HG02642 (cell line): ENCODE measurements around the gene RNF208.
"Not testable (repeated sequence)": the region's sequence is repeated elsewhere in the genome, so short reads cannot be mapped to it uniquely, and the experiment has no call there.

Experiments used
- ATAC-seq: cut with Tn5 transposase; IDR thresholded peaks from one replicate; pipeline ENCODE4 v1.9.1; 2021; ENCODE audit warnings: mild to moderate bottlenecking; ENCODE audit not compliant: unreplicated experiment, poor library complexity

RNF208 gene, protein sequence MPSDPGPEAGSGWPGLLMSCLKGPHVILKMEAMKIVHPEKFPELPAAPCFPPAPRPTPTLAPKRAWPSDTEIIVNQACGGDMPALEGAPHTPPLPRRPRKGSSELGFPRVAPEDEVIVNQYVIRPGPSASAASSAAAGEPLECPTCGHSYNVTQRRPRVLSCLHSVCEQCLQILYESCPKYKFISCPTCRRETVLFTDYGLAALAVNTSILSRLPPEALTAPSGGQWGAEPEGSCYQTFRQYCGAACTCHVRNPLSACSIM

GRCh38 chr9:137222190-137223077 lies at the start of gene RNF208:
Gene RNF208 (minus strand): TSS chr9:137222240. CDS start chr9:137221212, 1,028 bp downstream.
- ATAC-seq = peak; percentile 2

GRCh38 chr9:137271696-137272076 lies 49.6 kb upstream of the RNF208 start:
- no peak for ATAC-seq

DNA sequence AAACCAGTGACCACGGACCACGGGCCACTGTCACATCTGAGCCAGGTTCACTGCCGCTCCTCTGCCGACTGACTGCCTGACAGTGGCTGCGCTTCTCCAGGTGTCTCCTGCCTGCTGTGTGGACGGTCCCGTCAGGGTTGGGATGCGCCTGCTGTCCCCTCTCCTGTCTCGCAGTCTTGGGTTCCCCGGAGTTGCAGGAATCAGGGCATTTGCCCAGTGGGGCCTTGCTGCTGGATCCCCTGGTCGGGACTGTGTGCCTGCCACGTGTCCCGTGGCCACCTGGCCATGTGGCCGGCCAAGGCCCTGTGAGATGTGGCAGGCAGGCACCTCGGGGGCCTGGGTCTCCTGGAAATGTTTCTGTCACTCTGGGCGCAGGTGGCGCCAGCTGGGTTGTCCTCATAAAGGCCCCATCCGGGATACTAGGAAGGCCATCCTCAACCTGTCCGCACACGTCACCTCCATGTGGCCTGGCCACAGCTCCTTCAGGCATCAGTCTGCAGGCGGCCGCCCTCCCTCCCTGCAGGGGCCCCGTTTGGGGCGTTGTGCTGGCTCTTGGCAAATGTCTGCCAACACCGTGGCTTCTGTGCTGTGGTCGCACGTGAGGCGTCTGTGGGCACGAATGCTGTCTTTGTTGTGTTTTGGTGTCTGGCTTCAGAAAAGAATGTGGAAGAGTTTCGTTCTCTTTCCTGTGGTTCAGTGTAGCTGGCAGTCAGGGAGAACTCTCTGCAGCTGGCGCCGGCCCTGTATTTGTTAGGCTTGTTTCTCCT lies 49.1 kb upstream of the RNF208 start:
- no peak for ATAC-seq

DNA sequence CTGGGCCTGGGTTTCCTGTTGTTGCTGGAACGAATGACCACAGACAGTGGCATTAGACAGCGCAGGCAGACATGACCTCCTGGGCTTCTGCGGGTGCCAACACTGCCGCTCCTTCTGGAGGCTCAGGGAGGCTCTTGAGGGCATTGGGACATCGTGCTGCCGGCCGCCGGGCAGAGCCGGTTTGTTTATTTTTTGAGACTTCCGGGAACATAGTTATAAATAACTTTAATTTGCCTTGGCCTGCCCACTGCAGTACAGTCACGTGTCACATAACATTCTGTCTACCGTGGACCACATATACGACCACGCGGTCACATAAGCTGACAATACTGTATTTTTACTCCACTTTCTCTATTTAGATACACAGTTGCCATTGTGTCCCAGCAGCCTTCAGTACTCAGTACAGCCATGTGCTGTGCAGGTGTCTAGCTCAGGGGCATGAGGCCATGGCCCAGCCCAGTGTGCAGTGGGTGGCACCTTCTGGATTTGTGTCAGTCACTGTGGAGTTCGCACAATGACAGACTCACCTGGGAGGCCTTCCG lies 47.3 kb upstream of the RNF208 start:
- no peak for ATAC-seq

GRCh38 chr9:137268538-137269201 lies 46.6 kb upstream of the RNF208 start:
- ATAC-seq = no peak

DNA sequence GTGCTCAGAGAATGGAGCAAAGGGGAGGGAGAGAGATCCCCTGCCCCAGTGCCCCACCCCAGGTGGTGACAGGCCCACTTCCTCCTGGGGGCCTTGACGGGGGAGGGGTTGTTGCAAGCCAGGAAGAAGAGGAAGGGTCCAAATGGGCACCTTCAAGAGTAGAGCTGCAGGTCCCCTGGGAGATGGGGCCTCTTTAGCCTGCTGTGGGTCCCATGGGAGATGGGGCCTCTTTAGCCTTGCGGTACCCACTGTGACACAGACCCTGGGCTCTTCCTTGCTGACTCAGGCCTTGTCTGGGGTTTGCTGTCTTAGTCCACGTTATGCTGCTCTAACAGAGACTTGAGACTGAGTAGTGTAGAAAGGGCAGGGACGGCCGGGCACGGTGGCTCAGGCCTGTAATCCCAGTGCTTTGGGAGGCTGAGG lies 45.9 kb upstream of the RNF208 start:
- no peak for ATAC-seq

DNA sequence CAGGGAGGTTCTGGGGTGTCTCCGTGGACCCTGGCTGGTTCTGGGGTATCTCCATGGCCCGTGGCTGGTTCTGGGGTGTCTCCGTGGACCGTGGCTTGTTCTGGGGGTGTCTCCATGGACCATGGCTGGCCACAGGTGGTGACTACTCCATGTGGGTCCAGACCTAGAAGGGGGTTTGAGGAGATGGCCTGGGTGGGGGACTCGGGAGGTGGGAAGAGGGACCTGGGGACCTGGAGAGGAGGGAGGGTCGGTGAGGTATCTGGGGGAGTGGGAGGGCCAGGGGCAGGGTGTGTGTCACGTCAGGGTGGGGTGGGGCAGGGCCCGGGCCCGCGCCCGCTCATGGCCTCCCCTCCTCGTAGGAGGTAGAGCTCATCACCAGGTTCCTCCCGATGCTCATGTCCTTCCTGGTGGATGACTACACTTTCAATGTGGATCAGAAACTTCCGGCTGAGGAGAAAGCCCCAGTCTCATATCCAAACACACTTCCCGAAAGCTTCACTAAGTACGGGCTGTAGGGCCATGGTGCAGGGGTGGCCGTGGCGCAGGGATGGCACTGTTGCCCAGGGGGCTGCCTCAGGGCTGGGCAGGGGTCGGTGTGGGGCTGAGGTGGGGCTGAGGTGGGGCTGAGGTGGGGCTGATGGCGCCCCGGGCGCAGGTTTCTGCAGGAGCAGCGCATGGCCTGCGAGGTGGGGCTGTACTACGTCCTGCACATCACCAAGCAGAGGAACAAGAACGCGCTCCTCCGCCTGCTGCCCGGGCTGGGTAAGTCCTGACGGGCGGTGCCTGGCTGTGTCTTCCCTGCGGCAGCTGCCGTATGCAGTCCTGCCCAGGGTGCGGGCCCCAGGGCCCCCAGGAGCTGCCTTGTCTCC lies 44.8 kb upstream of the RNF208 start:
- ATAC-seq = no peak

DNA sequence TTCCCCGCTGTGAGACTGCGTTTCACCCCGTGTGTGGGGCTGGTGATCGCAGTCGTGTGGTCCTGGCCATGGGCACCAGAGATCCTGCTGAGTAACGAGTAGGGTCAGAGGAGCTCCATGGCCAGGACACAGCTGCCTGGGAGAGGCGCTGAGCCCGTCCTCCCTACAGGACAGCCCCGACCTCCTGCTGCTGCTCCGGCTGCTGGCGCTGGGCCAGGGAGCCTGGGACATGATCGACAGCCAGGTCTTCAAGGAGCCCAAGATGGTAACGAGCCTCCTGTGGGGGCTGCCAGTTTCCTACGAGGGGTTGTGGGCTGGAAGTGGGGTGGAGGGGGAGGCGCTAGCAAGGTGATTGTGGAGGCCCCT lies 44.1 kb upstream of the RNF208 start:
- no peak for ATAC-seq

DNA sequence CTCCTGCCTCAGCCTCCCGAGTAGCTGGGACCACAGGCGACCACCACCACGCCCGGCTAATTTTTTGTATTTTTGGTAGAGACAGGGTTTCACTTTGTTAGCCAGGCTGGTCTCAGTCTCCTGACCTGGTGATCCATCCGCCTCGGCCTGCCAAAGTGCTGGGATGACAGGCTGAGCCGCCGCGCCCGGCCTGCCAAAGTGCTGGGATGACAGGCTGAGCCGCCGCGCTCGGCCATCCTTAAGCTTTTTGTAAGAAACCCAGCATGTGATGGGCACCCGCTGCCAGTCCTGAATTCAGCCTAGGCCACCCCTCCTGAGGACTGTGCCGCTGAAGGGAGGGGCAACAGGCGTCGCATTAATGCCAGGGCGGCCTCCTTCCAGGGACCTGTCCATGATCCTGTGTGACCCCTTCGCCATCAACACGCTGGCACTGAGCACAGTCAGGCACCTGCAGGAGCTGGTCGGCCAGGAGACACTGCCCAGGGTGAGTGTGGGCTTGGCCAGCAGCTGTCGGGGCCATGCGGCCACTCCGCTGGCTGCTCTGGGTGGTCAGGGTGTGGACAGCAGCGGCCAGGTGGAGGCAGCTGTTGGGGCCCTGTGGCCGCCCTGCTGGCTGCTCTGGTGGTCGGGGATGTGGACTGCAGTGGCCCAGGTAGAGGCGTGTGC lies 43.6 kb upstream of the RNF208 start:
- ATAC-seq = no peak

DNA sequence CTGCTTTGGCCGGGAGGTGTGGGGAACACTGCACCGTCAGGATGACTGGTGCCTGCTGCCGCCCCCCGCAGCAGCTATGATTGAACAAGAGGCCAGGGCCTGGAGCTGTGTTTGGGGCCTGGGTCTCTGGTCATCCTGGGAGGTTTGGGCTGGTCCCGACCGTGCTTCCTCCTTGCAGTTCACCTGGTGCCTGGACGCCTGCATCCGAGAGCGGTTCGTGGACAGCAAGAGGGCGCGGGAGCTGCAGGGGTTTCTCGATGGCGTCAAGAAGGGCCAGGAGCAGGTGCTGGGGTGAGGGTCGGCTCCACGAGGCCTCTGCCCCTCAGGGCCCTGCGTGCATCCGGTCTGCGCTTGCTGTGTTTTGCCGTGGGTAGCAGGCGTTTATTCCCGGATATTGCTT lies 42.0 kb upstream of the RNF208 start:
- no peak for ATAC-seq

GRCh38 chr9:137263506-137263905 lies 41.5 kb upstream of the RNF208 start:
- no peak for ATAC-seq

DNA sequence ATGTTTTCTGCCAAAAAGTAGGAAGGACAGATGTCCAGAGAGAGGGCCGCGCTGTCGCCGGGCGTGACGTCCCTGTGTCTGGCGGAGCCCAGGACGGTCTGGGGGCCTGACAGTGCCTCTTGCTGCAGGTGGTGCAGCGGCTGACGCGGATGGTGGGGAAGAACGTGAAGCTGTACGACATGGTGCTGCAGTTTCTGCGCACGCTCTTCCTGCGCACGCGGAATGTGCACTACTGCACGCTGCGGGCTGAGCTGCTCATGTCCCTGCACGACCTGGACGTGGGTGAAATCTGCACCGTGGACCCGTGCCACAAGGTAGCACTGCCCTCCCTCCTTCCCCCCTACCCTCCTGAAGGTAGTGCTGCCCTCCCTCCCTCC lies 40.9 kb upstream of the RNF208 start:
- ATAC-seq = no peak

DNA sequence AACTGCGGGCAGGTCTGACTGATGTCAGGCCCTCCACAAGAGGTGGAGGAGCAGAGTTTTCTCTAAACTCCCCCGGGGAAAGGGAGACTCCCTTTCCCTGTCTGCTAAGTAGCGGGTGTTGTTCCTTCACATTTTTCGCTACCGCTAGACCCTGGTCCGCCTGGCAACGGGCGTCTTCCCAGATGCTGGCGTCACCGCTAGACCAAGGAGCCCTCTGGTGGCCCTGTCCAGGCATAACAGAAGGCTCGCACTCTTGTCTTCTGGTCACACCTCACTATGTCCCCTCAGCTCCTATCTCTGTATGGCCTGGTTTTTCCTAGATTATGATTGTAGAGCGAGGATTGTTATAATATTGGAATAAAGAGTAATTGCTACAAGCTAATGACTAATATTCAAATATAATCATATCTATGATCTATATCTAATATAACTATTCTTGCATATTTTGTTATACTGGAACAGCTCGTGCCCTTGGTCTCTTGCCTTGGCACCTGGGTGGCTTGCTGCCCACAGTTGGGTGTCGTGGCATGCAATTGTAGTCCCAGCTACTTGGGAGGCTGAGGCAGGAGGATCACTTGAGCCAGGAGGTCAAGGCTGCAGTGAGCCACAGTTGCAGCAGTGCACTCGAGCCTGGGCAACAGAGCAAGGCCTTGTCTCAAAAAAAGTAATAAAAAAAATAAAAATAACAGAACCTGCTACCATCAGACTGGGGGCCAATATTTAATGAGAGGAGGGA lies 40.3 kb upstream of the RNF208 start:
- not testable (repeated sequence) for ATAC-seq

DNA sequence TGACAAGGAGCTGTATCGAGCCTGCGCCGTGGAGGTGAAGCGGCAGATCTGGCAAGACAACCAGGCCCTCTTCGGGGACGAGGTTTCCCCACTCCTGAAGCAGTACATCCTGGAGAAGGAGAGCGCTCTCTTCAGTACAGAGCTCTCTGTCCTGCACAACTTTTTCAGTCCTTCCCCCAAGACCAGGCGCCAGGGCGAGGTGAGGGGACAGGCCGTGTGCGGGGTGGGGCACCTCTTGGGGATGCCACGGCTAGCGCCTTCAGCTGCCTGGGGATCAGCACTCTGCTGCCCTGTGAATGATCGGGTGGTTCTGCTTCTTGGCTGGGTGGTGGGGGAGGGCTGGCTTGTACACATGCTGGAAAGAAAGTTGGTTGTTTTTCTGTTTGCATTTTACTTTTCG lies 34.8 kb upstream of the RNF208 start:
- ATAC-seq = no peak

- ATAC-seq = no peak
Observed at GRCh38 chr9:137256362-137256761, 34.3 kb upstream of the RNF208 start.

- peak; percentile 32 for ATAC-seq
Observed at GRCh38 chr9:137255448-137256114, 33.5 kb upstream of the RNF208 start.

DNA sequence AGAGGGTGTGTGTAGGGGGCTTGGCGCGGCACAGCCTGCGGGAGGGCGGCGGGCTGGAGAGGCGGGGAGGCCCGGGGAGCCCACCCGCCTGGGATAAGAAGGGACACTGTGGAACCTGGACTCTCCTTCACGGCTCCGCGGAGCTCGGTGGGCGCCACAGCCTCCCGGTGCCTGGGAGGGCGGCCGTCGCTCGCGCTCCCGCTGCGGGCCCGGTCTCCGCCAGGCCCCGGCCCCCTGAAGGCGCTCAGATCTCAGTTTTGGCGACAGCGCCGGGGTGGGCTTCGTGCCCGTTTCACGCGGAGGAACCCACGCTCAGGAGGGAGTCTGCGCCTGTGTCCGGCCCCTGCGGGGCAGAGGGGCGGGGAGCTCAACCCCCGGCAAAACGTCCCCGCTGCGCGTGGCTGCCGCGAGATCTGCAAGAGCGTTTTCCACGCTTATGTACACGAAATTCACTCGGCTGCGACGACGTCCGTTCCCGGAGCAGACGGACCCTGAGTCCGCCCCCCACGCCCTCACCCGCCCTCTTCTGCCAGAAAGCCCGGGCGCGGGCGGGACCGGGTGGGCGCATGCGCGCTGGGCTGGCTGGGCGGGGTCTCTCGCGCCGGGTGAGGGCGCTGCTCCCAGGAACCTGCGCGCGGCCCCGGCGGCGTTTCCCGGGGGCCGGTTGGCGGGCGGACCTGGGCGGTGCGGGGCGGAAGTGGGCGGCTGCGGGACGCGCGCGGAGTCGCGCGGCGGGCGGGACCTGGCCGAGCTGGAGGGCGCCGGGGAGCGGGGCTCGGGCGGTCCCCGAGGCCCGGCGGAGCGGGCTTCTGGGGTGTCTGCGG lies 32.8 kb upstream of the RNF208 start, which contains the start of gene NELFB:
Gene NELFB (plus strand): TSS at position 704 of the 824 bp plus-strand sequence.
- ATAC-seq = peak; percentile 83
